T-helper 2 cell treated with Interferon-gamma antibody and Interleukin-4, amounts not matched to agents 5 μg/mL and 100 μg/mL, for 36 hours (primary cell): Measurements from ENCODE around the gene DMTF1.
"Not testable (repeated sequence)": the region's sequence is repeated elsewhere in the genome, so short reads cannot be mapped to it uniquely, and the experiment has no call there.

Experiments used
- DNase-seq: peaks from one replicate; pipeline ENCODE4 v3.0.0; 2021; ENCODE audit warnings: low spot score
- H3K27ac Mint-ChIP-seq: one replicate; pipeline ENCODE4 v1.8.0; 2021; ENCODE audit warnings: mild to moderate bottlenecking, mixed read lengths
- H3K27me3 Mint-ChIP-seq: one replicate; pipeline ENCODE4 v1.8.0; 2021; ENCODE audit warnings: low read depth, mixed read lengths
- H3K36me3 Mint-ChIP-seq: one replicate; pipeline ENCODE4 v1.8.0; 2021; ENCODE audit warnings: low read depth, mixed read lengths
- H3K4me1 Mint-ChIP-seq: one replicate; pipeline ENCODE4 v1.8.0; 2021; ENCODE audit warnings: low read depth, mixed read lengths
- H3K4me3 Mint-ChIP-seq: one replicate; pipeline ENCODE4 v1.8.0; 2022; ENCODE audit warnings: mild to moderate bottlenecking, moderate library complexity, mixed read lengths
- H3K9me3 Mint-ChIP-seq: one replicate; pipeline ENCODE4 v1.8.0; 2021; ENCODE audit warnings: mixed read lengths

The DMTF1 gene

DNA sequence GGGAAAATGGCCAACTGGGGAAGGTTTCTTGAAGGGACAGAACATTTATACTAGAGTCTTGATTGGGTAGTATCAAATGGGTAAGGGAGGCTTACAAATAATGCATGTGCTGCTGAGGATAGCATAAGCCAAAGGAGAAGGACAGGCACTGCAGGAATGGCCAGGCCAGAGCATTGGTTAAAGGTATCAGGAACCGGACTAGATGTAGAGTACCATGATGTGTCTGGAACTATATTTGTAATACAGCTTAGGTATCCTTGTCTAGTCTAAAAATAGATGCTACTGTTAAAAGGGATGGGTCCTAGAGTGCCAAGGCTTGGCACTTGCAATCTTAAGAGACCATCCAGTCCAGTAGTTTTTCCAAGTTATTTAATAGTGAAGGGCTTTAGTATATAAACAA lies 47.0 kb downstream of the DMTF1 start:
- DNase-seq, result no peak
- H3K4me1 Mint-ChIP-seq, result peaks cover 23% of the 10 kb centered on the region
- no peak overlapping the region for H3K4me3 Mint-ChIP-seq
- no peak overlapping the region for H3K27ac Mint-ChIP-seq
- H3K9me3 Mint-ChIP-seq, result peaks cover 14% of the 10 kb centered on the region
- H3K36me3 Mint-ChIP-seq, result peaks cover 84% of the 10 kb centered on the region
- H3K27me3 Mint-ChIP-seq, result no peaks in the 10 kb centered on the region

DNA sequence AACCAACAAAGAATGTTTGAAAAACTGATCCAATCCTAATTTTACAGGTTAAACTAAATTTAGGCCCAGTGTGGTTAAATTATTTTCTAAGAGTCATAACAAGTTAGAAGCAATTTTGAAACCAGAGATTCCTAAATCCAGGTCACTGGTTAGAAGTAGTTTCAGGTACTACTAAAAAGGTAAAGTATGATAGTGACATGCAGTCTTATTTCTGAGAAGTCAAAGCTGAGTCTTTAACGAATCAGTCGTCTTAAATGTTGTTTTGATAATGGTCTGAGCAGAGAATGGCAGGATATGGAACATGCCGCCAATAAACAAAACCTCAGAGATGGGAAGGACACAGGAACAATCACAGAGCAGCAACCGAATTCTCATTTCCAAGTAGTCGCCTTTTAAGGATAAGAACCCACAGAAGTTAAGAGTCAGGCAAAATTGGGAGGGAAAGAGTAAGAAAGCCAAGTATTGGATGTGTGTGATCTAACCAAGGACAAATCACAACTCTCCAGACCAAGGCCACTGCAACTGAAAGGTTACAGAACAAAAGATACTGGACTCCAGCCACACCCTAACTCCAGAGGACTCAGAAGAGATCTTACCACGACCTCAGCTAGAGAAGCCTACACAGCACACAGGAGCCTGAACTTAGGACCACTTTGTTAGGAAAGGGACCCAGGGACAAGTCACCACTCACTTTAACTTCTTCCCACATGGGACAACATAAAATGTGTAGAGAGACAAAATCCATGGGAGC lies 47.6 kb downstream of the DMTF1 start:
- Mint-ChIP-seq H3K4me3 (no peak overlapping the region), H3K9me3 (peaks cover 17% of the 10 kb centered on the region), H3K27ac (no peak overlapping the region), H3K4me1 (peaks cover 23% of the 10 kb centered on the region), H3K27me3 (no peaks in the 10 kb centered on the region), H3K36me3 (peaks cover 85% of the 10 kb centered on the region)
- no peak for DNase-seq

DNA sequence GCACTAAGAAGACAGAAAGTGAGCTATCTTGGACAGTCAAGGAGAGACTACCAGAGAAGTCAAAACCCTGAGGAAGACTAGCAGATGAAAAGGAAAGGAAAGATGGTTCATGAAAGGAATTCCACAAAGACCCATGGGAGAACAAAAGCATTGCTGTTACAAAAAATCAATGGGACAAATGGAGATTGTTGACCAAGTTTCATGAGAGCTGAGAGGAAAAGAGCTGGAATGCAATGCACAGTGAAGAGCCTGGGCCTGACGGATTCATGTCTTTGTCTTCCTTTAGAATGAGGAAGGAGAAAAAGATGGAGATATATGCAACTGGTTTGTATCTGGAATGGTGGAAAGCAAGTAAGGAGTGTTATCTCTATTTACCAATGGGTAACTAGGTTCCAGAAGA lies 50.0 kb downstream of the DMTF1 start:
- no peak for DNase-seq
- H3K4me3 Mint-ChIP-seq, result no peak overlapping the region
- H3K36me3 Mint-ChIP-seq, result peaks cover 91% of the 10 kb centered on the region
- peaks cover 23% of the 10 kb centered on the region for H3K4me1 Mint-ChIP-seq
- H3K27me3 Mint-ChIP-seq, result no peaks in the 10 kb centered on the region
- H3K27ac Mint-ChIP-seq, result no peak overlapping the region
- peaks cover 34% of the 10 kb centered on the region for H3K9me3 Mint-ChIP-seq

DNA sequence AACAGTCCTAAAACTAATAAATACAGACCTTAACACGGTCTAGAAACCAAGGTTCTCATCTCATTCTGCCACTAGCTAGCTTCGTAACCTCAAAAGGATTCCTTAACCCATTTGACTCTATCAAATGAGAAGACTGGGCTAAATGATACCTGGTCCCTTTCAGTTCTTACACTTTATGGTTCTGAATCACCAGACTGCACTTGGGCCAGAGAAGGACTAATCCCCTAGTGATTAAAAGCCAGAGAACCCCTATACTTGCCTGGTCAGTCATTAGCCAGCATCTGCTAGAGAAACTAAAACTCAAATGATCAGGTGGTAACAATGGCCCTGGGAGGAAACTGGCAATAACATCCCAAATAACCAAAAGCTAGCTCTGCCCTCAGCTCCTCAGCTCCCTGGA lies 50.5 kb downstream of the DMTF1 start:
- no peaks in the 10 kb centered on the region for H3K27me3 Mint-ChIP-seq
- H3K27ac Mint-ChIP-seq, result no peak overlapping the region
- DNase-seq, result no peak
- H3K36me3 Mint-ChIP-seq, result peaks cover 91% of the 10 kb centered on the region
- peaks cover 23% of the 10 kb centered on the region for H3K4me1 Mint-ChIP-seq
- peaks cover 36% of the 10 kb centered on the region for H3K9me3 Mint-ChIP-seq
- no peak overlapping the region for H3K4me3 Mint-ChIP-seq

DNA sequence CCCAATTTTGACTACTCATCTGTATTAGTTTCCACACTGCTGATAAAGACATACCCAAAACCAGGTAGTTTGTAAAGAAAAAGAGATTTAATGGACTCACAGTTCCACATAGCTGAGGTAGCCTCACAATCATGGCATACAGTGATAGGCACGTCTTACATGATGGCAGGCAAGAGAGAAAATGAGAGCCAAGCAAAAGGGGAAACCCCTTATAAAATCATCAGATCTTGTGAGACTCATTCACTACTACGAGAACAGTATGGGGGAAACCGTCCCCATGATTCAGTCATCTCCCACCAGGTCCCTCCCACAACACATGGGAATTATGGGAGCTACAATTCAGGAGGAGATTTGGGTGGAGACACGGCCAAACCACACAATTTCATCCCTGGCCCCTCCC lies 51.7 kb downstream of the DMTF1 start:
- not testable (repeated sequence) for H3K4me3 Mint-ChIP-seq
- H3K4me1 Mint-ChIP-seq, result peaks cover 28% of the 10 kb centered on the region
- H3K36me3 Mint-ChIP-seq, result peaks cover 91% of the 10 kb centered on the region

DNA sequence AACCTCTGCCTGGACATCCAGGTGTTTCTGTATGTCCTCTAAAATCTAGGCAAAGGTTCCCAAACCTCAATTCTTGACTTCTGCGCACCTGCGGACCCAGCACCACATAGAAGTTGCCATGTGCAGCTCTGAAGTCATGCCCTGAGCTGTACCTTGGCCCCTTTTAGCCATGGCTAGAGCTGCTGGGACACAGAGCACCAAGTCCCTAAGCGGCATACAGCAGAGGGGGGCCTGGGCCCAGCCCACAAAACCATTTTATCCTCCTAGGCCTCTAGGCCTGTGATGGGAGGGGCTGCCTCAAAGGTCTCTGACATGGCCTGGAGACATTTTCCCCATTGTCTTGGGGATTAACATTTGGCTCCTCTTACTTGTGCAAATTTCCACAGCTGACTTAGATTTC lies 52.7 kb downstream of the DMTF1 start:
- no peak overlapping the region for H3K27ac Mint-ChIP-seq
- no peak overlapping the region for H3K4me3 Mint-ChIP-seq
- peaks cover 27% of the 10 kb centered on the region for H3K4me1 Mint-ChIP-seq

More for the DNA sequence above, 51.7 kb downstream of the DMTF1 start:
- H3K9me3 Mint-ChIP-seq, result peaks cover 41% of the 10 kb centered on the region
- not testable (repeated sequence) for H3K27me3 Mint-ChIP-seq, DNase-seq, H3K27ac Mint-ChIP-seq

DNA sequence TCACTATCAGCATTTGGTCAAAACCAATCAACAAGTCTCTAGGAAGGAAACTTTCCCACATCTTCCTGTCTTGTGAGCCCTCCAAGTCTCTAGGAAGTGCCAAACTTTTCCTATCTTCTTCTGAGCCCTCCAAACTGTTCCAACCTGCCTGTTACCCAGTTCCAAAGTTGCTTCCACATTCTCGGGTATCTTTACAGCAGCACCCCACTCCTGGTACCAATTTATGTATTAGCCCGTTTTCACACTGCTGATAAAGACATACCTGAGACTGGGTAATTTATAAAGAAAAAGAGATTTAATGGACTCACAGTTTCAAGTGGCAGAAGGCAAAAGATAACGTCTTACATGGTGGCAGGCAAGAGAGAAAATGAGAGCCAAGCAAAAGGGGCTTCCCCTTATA lies 53.4 kb downstream of the DMTF1 start:
- not testable (repeated sequence) for H3K4me3 Mint-ChIP-seq, H3K27me3 Mint-ChIP-seq, DNase-seq, H3K27ac Mint-ChIP-seq
- H3K36me3 Mint-ChIP-seq, result peaks cover 87% of the 10 kb centered on the region
- peaks cover 45% of the 10 kb centered on the region for H3K9me3 Mint-ChIP-seq
- H3K4me1 Mint-ChIP-seq, result peaks cover 23% of the 10 kb centered on the region

More for the DNA sequence above, 52.7 kb downstream of the DMTF1 start:
- peaks cover 45% of the 10 kb centered on the region for H3K9me3 Mint-ChIP-seq
- DNase-seq, result no peak
- peaks cover 89% of the 10 kb centered on the region for H3K36me3 Mint-ChIP-seq
- H3K27me3 Mint-ChIP-seq, result no peaks in the 10 kb centered on the region

DNA sequence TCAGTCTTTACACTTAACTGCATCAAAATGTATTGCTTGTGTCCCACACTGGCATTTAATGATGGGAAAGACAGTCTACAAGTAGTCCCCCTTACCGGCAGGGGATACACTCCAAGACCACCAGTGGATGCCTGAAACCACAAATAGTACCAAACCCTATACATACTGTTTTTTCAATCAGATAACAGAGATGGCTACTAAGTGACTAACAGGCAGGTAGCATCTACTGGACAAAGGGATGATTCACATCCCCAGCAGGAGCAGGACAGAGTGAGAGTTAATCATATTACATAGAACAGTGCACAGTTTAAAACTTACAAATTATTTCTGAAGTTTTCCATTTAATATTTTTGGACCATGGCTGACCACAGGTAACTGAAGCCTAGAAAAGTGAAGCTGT lies 54.1 kb downstream of the DMTF1 start:
- peaks cover 45% of the 10 kb centered on the region for H3K9me3 Mint-ChIP-seq
- H3K27ac Mint-ChIP-seq, result no peak overlapping the region
- no peak overlapping the region for H3K4me3 Mint-ChIP-seq
- H3K36me3 Mint-ChIP-seq, result peaks cover 86% of the 10 kb centered on the region
- H3K4me1 Mint-ChIP-seq, result peaks cover 24% of the 10 kb centered on the region
- no peak for DNase-seq
- H3K27me3 Mint-ChIP-seq, result no peaks in the 10 kb centered on the region

DNA sequence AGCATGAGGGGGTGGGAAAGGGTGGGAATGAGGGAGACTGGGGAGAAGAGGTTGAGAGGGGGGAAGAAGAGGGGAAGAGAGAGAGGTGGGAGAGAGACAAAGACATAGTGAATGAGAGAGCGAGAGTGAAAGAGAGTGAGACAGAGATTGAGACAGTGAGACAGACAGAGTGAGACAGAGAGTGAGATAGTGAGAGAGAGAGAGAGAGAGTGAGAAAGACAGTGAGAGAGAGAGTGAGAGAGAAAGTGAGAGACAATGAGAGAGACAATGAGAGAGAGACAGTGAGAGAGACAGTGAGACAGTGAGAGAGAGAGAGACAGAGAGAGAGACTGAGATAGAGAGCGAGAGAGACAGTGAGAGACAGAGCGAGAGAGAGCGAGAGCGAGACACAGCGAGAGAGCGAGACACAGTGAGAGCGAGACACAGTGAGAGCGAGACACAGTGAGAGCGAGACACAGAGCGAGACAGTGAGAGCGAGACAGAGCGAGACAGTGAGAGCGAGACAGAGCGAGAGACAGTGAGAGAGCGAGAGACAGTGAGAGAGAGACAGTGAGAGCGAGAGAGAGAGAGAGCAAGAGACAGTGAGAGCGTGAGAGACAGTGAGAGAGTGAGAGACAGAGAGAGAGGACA lies 57.2 kb downstream of the DMTF1 start:
- no peak for DNase-seq
- Mint-ChIP-seq H3K36me3 (peaks cover 68% of the 10 kb centered on the region), H3K9me3 (peaks cover 29% of the 10 kb centered on the region), H3K27me3 (no peaks in the 10 kb centered on the region), H3K4me1 (peaks cover 46% of the 10 kb centered on the region), H3K27ac (peak overlapping the region; percentile 42), H3K4me3 (peak overlapping the region; percentile 15)

DNA sequence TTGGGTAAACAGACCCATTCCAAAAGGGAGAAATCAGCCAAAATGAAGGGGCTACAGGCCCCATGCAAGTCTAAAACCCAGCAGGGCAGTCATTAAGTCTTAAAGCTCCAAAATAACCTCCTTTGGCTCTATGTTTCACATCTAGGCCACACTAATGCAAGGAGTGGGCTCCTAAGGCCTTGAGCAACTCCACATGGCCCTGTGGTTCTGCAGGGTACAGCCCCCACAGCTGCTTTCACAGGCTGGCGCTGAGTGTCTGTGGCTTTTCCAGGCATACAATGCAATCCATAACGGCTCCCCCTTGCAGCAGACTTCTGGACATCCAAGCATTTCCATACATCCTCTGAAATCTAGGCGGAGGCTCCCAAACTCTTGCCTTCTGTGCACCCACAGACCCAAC lies 58.3 kb downstream of the DMTF1 start:
- Mint-ChIP-seq H3K27ac (peak overlapping the region; percentile 69), H3K4me3 (no peak overlapping the region), H3K36me3 (peaks cover 60% of the 10 kb centered on the region), H3K4me1 (peaks cover 53% of the 10 kb centered on the region), H3K9me3 (peaks cover 23% of the 10 kb centered on the region), H3K27me3 (no peaks in the 10 kb centered on the region)
- no peak for DNase-seq

DNA sequence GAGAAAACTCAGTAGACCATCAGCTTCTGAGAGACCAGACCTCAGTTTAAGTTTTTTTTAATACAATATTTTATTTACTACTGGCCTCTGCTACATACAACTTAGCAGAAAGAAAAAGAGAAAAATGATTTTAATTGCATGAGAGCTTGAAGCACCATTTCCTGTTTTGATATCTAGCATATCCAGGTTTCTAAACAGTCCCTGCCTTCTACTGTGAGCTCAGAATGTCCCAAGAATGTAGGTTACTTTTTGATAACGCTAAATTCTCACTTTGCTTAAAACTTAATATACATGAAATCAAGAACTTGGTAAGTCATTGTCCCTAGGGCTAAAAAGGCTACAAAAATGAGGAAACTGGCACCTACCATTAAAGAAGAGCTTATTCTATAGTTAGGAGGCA lies 60.2 kb downstream of the DMTF1 start:
- Mint-ChIP-seq H3K27me3 (no peaks in the 10 kb centered on the region), H3K36me3 (peaks cover 46% of the 10 kb centered on the region), H3K4me1 (peaks cover 68% of the 10 kb centered on the region), H3K9me3 (peaks cover 11% of the 10 kb centered on the region), H3K4me3 (peak overlapping the region; percentile 82), H3K27ac (peak overlapping the region; percentile 95)
- DNase-seq, result no peak

DNA sequence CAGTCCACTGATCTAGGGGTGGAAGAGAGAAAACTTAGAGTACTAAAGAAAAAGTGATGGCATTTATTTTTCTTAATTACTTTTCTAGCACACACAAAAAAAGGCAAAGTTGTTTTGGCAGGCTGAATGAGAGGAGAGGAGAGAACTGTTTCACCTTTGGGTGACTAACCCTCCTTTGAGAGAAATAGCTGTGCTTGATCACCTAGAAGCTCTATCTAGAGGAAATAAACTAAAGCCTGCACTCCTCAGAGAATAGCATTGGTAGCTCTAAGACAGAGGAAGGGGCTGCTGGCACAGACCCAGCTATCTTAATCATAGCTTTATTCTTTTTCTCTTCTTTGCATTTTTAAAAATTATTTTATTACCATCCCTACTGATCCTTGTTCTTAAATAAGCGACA lies 61.0 kb downstream of the DMTF1 start:
- DNase-seq, result no peak
- Mint-ChIP-seq H3K4me3 (peak overlapping the region; percentile 82), H3K36me3 (peaks cover 44% of the 10 kb centered on the region), H3K27ac (peak overlapping the region; percentile 95), H3K4me1 (peaks cover 72% of the 10 kb centered on the region), H3K27me3 (no peaks in the 10 kb centered on the region), H3K9me3 (peaks cover 4% of the 10 kb centered on the region)

DNA sequence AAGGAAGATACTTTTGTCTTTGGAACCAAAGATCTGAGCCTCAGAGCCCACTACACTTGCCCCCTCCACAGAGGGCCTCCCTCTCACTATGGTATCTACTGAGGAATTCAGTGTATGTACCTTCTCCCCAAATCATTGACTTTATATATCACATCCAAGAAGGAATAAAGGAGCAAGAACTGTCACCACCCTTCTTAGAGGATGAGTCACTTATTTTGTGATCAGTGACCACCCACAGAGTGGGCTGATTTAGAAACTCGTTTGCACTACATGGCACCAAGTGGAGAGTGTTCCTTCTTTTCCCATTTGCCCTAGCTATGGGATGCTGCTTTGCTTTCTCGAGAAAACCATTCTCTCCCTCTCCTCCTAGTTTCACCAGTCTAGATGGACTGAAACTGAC lies 61.6 kb downstream of the DMTF1 start:
- H3K9me3 Mint-ChIP-seq, result peaks cover 4% of the 10 kb centered on the region
- H3K27ac Mint-ChIP-seq, result peak overlapping the region; percentile 95
- no peaks in the 10 kb centered on the region for H3K27me3 Mint-ChIP-seq
- H3K36me3 Mint-ChIP-seq, result peaks cover 44% of the 10 kb centered on the region
- peak overlapping the region; percentile 82 for H3K4me3 Mint-ChIP-seq
- peaks cover 74% of the 10 kb centered on the region for H3K4me1 Mint-ChIP-seq
- DNase-seq, result no peak

DNA sequence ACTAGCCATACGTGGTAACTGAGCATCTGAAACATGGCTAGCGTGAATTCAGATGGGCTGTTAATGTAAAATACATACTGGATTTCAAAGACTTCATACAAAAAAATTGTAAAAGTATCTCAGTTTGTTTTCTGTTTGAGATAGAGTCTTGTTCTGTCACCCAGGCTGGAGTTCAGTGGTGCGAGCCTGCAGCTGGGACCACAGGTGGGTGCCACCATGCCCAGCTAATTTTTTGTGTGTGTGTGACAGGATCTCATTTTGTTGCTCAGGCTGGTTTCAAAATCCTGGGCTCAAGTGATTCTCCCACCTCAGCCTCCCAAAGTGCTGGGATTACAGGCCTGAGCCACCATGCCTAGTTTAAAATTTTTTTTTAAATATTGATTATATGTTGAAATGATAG lies 62.8 kb downstream of the DMTF1 start:
- H3K27me3 Mint-ChIP-seq, result no peaks in the 10 kb centered on the region
- H3K27ac Mint-ChIP-seq, result no peak overlapping the region
- no peak for DNase-seq
- H3K4me3 Mint-ChIP-seq, result no peak overlapping the region
- peaks cover 39% of the 10 kb centered on the region for H3K36me3 Mint-ChIP-seq
- H3K9me3 Mint-ChIP-seq, result no peaks in the 10 kb centered on the region
- H3K4me1 Mint-ChIP-seq, result peaks cover 66% of the 10 kb centered on the region
